WTC11 (cell line): Measurements from ENCODE around the gene MYOC.

Source experiments
- ATF3 ChIP-seq: sonication (generic); formaldehyde crosslinking; conservative IDR thresholded peaks from 2 replicates; pipeline ENCODE4 v1.8.1; 2022; ENCODE audit warnings: mild to moderate bottlenecking, missing genetic modification reagents
- CTCF ChIP-seq: fragments of 200-600 bp; IDR thresholded peaks from 2 replicates; pipeline ENCODE4 v1.8.0; 2022; ENCODE audit warnings: antibody characterized with exemption
- E2F1 ChIP-seq: sonication (generic); formaldehyde crosslinking; IDR thresholded peaks from 2 replicates; pipeline ENCODE4 v1.8.0; 2022; ENCODE audit warnings: mild to moderate bottlenecking, missing genetic modification reagents
- ETV6 ChIP-seq: sonication (generic); formaldehyde crosslinking; IDR thresholded peaks from 2 replicates; pipeline ENCODE4 v1.8.1; 2022; ENCODE audit warnings: mild to moderate bottlenecking, missing genetic modification reagents
- MAX ChIP-seq: sonication (generic); formaldehyde crosslinking; IDR thresholded peaks from 2 replicates; pipeline ENCODE4 v1.8.0; 2022; ENCODE audit warnings: mild to moderate bottlenecking, missing genetic modification reagents
- MLX ChIP-seq: sonication (generic); formaldehyde crosslinking; IDR thresholded peaks from 2 replicates; pipeline ENCODE4 v1.8.1; 2023; ENCODE audit warnings: mild to moderate bottlenecking, missing genetic modification reagents, moderate library complexity
- SP1 ChIP-seq: sonication (generic); formaldehyde crosslinking; conservative IDR thresholded peaks from 2 replicates; pipeline ENCODE4 v1.8.1; 2022; ENCODE audit warnings: missing genetic modification reagents
- TCF7 ChIP-seq: sonication (generic); formaldehyde crosslinking; IDR thresholded peaks from 2 replicates; pipeline ENCODE4 v1.8.0; 2022; ENCODE audit warnings: mild to moderate bottlenecking, low read depth, missing genetic modification reagents, moderate library complexity
- ZNF232 ChIP-seq: sonication (generic); formaldehyde crosslinking; IDR thresholded peaks from 2 replicates; pipeline ENCODE4 v1.8.0; 2022; ENCODE audit warnings: mild to moderate bottlenecking, missing genetic modification reagents
- ZNF396 ChIP-seq: fragments of 250-450 bp; sonication (Bioruptor Pico); IDR thresholded peaks from 2 replicates; pipeline ENCODE4 v1.8.0; 2021; ENCODE audit warnings: mild to moderate bottlenecking, moderate library complexity, borderline replicate concordance
- TF ChIP-seq, protein P1 (sequence below): sonication (generic); formaldehyde crosslinking; IDR thresholded peaks from 2 replicates; pipeline ENCODE4 v1.8.1; 2023; ENCODE audit warnings: mild to moderate bottlenecking, missing genetic modification reagents

- TF ChIP-seq ZNF396 (CRISPR knock-in tag) (no peak), MLX (CRISPR knock-in tag) (no peak), ETV6 (CRISPR knock-in tag) (no peak), CTCF (no peak), SP1 (CRISPR knock-in tag) (no peak), ZNF232 (CRISPR knock-in tag) (no peak), MAX (CRISPR knock-in tag) (no peak), TCF7 (CRISPR knock-in tag) (no peak), E2F1 (CRISPR knock-in tag) (no peak), ATF3 (CRISPR knock-in tag) (no peak)
- TF ChIP-seq, protein P1, sequence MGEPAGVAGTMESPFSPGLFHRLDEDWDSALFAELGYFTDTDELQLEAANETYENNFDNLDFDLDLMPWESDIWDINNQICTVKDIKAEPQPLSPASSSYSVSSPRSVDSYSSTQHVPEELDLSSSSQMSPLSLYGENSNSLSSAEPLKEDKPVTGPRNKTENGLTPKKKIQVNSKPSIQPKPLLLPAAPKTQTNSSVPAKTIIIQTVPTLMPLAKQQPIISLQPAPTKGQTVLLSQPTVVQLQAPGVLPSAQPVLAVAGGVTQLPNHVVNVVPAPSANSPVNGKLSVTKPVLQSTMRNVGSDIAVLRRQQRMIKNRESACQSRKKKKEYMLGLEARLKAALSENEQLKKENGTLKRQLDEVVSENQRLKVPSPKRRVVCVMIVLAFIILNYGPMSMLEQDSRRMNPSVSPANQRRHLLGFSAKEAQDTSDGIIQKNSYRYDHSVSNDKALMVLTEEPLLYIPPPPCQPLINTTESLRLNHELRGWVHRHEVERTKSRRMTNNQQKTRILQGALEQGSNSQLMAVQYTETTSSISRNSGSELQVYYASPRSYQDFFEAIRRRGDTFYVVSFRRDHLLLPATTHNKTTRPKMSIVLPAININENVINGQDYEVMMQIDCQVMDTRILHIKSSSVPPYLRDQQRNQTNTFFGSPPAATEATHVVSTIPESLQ (CRISPR knock-in tag), result no peak
Observed at GRCh38 chr1:171670739-171671138, 18.3 kb upstream of the MYOC start.
